K562 (cell line): ENCODE results near the gene NT5C. TPM values are rescaled to one million over a fixed set of nuclear protein-coding genes. Genes with fewer than 3 reads are reported as not detected.
A peak's percentile ranks its signal among the peaks of the same experiment; 100 is the strongest.

Experiments
- ATF4 ChIP-seq: fragments of 450-650 bp; formaldehyde crosslinking; IDR thresholded peaks from 2 replicates; pipeline ENCODE4 v1.4.0; 2022; ENCODE audit warnings: mild to moderate bottlenecking, moderate library complexity
- BRD4 ChIP-seq: fragments of 200-600 bp; sonication (generic); IDR thresholded peaks from 2 replicates; pipeline ENCODE4 v1.6.1; 2017; ENCODE audit warnings: inconsistent platforms
- CBFA2T2 ChIP-seq: fragments of 450-650 bp; conservative IDR thresholded peaks from 2 replicates; pipeline ENCODE4 v1.6.1; 2017; ENCODE audit warnings: mild to moderate bottlenecking
- CREM ChIP-seq: IDR thresholded peaks from 2 replicates; pipeline ENCODE4 v1.6.1; 2014; ENCODE audit warnings: antibody characterized with exemption, low read depth
- DNMT1 ChIP-seq: fragments of 450-650 bp; IDR thresholded peaks from 2 replicates; pipeline ENCODE4 v1.6.1; 2016; ENCODE audit warnings: antibody characterized with exemption, mild to moderate bottlenecking
- IRF2 ChIP-seq: sonication (generic); formaldehyde crosslinking; IDR thresholded peaks from 2 replicates; pipeline ENCODE4 v1.8.1; 2022; ENCODE audit warnings: mild to moderate bottlenecking, missing genetic modification reagents
- JUN ChIP-seq, 2 experiments: sonication (generic) in 1 of 2; formaldehyde crosslinking in 1 of 2; IDR thresholded peaks; 2 replicates each; pipeline versions ENCODE4 v1.6.1 to v1.8.0; 2012 to 2022; ENCODE audit warnings: borderline replicate concordance in 2 of 2, mild to moderate bottlenecking in 2 of 2, improper control_type of control experiment in 1 of 2, low read depth in 1 of 2, low read length in 1 of 2, missing genetic modification reagents in 1 of 2
- LEF1 ChIP-seq: fragments of 450-650 bp; IDR thresholded peaks from 2 replicates; pipeline ENCODE4 v1.6.1; 2016; ENCODE audit warnings: mild to moderate bottlenecking
- MLX ChIP-seq, 2 experiments: fragments of 450-650 bp in 1 of 2; sonication (generic) in 1 of 2; formaldehyde crosslinking; conservative IDR thresholded peaks; 2 replicates each; pipeline versions ENCODE4 v1.4.0 to v1.8.1; 2020 to 2022; ENCODE audit warnings: mild to moderate bottlenecking in 1 of 2, missing genetic modification reagents in 1 of 2
- NCOA6 ChIP-seq: fragments of 450-650 bp; IDR thresholded peaks from 2 replicates; pipeline ENCODE4 v1.6.1; 2017; ENCODE audit warnings: mild to moderate bottlenecking
- NFXL1 ChIP-seq: fragments of 450-650 bp; formaldehyde crosslinking; IDR thresholded peaks from 2 replicates; pipeline ENCODE4 v1.4.0; 2021; ENCODE audit warnings: mild to moderate bottlenecking
- PYGO2 ChIP-seq: fragments of 450-650 bp; IDR thresholded peaks from 2 replicates; pipeline ENCODE4 v1.6.1; 2016; ENCODE audit warnings: mild to moderate bottlenecking, missing genetic modification characterization, moderate library complexity, missing compliant biosample characterization
- RBM22 ChIP-seq: fragments of 200-400 bp; formaldehyde crosslinking; IDR thresholded peaks from 2 replicates; pipeline ENCODE4 v1.6.1; 2018; ENCODE audit warnings: low read length, low read depth; ENCODE audit not compliant: poor library complexity, severe bottlenecking
- RFX7 ChIP-seq: fragments of 250-450 bp; sonication (Bioruptor Pico); IDR thresholded peaks from 2 replicates; pipeline ENCODE4 v1.5.1; 2021; ENCODE audit warnings: mild to moderate bottlenecking
- ZBTB11 ChIP-seq, 3 experiments: fragments of 200-800 bp in 1 of 3; fragments of 250-450 bp in 1 of 3; fragments of 450-650 bp in 1 of 3; sonication (Bioruptor Pico) in 1 of 3; sonication (Bioruptor generic) in 1 of 3; formaldehyde crosslinking in 1 of 3; IDR thresholded peaks; 2 replicates each; pipeline versions ENCODE4 v1.6.1 to v1.8.0; 2016 to 2022; ENCODE audit warnings: mild to moderate bottlenecking in 2 of 3, missing genetic modification characterization in 2 of 3, missing compliant biosample characterization in 1 of 3, moderate library complexity in 1 of 3
- ZBTB8A ChIP-seq: fragments of 450-650 bp; IDR thresholded peaks from 2 replicates; pipeline ENCODE4 v1.6.1; 2018; ENCODE audit warnings: mild to moderate bottlenecking, moderate library complexity; ENCODE audit not compliant: partially characterized antibody
- ZNF184 ChIP-seq: sonication (generic); formaldehyde crosslinking; IDR thresholded peaks from 2 replicates; pipeline ENCODE4 v1.5.0; 2020; ENCODE audit warnings: missing genetic modification reagents
- ZNF740 ChIP-seq, 3 experiments: fragments of 200-800 bp in 1 of 3; sonication (Bioruptor generic) in 1 of 3; sonication (generic) in 1 of 3; formaldehyde crosslinking in 1 of 3; IDR thresholded peaks; 2 replicates each; pipeline versions ENCODE4 v1.6.1 to v1.8.0; 2016 to 2022; ENCODE audit warnings: mild to moderate bottlenecking in 2 of 3, missing compliant biosample characterization in 2 of 3, missing genetic modification characterization in 2 of 3, missing genetic modification reagents in 1 of 3
- polyA plus RNA-seq, 8 experiments: library from polyadenylated mRNA; depleted of rRNA in 4 of 8; stranded (reverse) in 5 of 8; unstranded in 3 of 8; fragments of >200 nt; fragmentation: Nextera tagmentation in 2 of 8; fragmentation: Illumina TruSeq in 1 of 8; extraction: Ambion mirVana in 2 of 8; extraction: Trizol in 1 of 8; gene quantifications; 2 replicates each; pipeline versions ENCODE4 v1.2.1 to v1.2.3, GENCODE V29; 2011 to 2014; ENCODE audit warnings: inconsistent platforms in 1 of 8, missing spikeins in 1 of 8
- total RNA-seq, 7 experiments: library from RNA; depleted of rRNA in 6 of 7; stranded (reverse); fragments of >200 nt in 6 of 7; fragmentation: Illumina TruSeq in 2 of 7; extraction: Trizol in 2 of 7; gene quantifications; 2 replicates each; pipeline versions ENCODE4 v1.2.1 to v1.2.3, GENCODE V29; 2011 to 2021; ENCODE audit warnings: low replicate concordance in 1 of 7

NT5C gene
- total and polyA plus RNA-seq, 9 of the 15 experiments (the other 6 are each of a cell fraction or from before 2014, with no cell fraction given): 2.9 to 205 (median 45.0) TPM

GRCh38 chr17:75124041-75124818 lies 7.3 kb downstream of the NT5C start (continued):
- TF ChIP-seq ZBTB8A (no peak), JUN (IDR thresholded peaks at IDR 0.05; ENCODE audit: borderline replicate concordance, low read depth, low read length) (peak; percentile 98), JUN (CRISPR knock-in tag; IDR thresholded peaks at IDR 0.05; ENCODE audit: borderline replicate concordance) (no peak), RBM22 (no peak), ZBTB11 (CRISPR knock-in tag; IDR thresholded peaks at IDR 0.05) (peak; percentile 65 to 95 (median 83); a peak in 4 of 6 replicates), NCOA6 (no peak), ZNF740 (CRISPR knock-in tag; IDR thresholded peaks at IDR 0.05) (0 out of 2 replicates have a peak, but pooled peaks have one; percentile 26), ZNF740 (tag; IDR thresholded peaks at IDR 0.05) (0 out of 4 replicates have a peak, but pooled peaks of 1 of the 2 experiments have one; percentile 32), IRF2 (no peak), MLX (CRISPR knock-in tag; conservative IDR thresholded peaks at IDR 0.05) (no peak), RFX7 (CRISPR knock-in tag) (no peak), ZNF184 (CRISPR knock-in tag) (no peak), LEF1 (peak; percentile 18; the same call in 1 of the 2 replicates), PYGO2 (tag) (peak; percentile 8; the same call in 1 of the 2 replicates), DNMT1 (no peak), CBFA2T2 (peak; percentile 83), CREM (peak; percentile 70; the same call in 1 of the 2 replicates), NFXL1 (CRISPR knock-in tag) (0 out of 2 replicates have a peak, but pooled peaks have one; percentile 37), BRD4 (no peak), ATF4 (CRISPR knock-in tag) (no peak)
